MM.1S (cell line): Measurements from ENCODE around the gene HIPK3.

ENCODE experiments used
- EZH2 ChIP-seq: fragments of 300-600 bp; sonication (generic); optimal IDR thresholded peaks from 2 replicates; pipeline ENCODE3; 2017; ENCODE audit warnings: low read depth, mild to moderate bottlenecking, antibody characterized with exemption, low read length, mixed read lengths
- EZH2phosphoT487 ChIP-seq: fragments of 300-600 bp; sonication (generic); IDR thresholded peaks from 2 replicates; pipeline ENCODE4 v1.6.1; 2018; ENCODE audit warnings: antibody characterized with exemption, low read length
- TF ChIP-seq, protein P1 (sequence below): fragments of 300-600 bp; sonication (generic); IDR thresholded peaks from 2 replicates; pipeline ENCODE4 v1.5.1; 2016; ENCODE audit warnings: antibody characterized with exemption, low read length, mixed read lengths

GRCh38 chr11:33360642-33361041, 103.5 kb downstream of the HIPK3 start:
- TF ChIP-seq, protein P1, sequence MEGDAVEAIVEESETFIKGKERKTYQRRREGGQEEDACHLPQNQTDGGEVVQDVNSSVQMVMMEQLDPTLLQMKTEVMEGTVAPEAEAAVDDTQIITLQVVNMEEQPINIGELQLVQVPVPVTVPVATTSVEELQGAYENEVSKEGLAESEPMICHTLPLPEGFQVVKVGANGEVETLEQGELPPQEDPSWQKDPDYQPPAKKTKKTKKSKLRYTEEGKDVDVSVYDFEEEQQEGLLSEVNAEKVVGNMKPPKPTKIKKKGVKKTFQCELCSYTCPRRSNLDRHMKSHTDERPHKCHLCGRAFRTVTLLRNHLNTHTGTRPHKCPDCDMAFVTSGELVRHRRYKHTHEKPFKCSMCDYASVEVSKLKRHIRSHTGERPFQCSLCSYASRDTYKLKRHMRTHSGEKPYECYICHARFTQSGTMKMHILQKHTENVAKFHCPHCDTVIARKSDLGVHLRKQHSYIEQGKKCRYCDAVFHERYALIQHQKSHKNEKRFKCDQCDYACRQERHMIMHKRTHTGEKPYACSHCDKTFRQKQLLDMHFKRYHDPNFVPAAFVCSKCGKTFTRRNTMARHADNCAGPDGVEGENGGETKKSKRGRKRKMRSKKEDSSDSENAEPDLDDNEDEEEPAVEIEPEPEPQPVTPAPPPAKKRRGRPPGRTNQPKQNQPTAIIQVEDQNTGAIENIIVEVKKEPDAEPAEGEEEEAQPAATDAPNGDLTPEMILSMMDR = no peak
- TF ChIP-seq EZH2phosphoT487 (no peak), EZH2 (no peak)
